ENCODE measurements around the gene SNRNP70. TPM values are rescaled to one million over a fixed set of nuclear protein-coding genes. Genes with fewer than 3 reads are reported as not detected.

The SNRNP70 gene
- total and polyA plus RNA-seq, 2 of the 13 experiments (the other 11 are each of a cell fraction or from before 2014, with no cell fraction given) = 150 to 210 TPM

GRCh38 chr19:49145573-49146407, 60.5 kb downstream of the SNRNP70 start (continued):
- no peak for TF ChIP-seq ZNF75D (CRISPR knock-in tag; IDR thresholded peaks at IDR 0.05; ENCODE audit: borderline replicate concordance)
- TF ChIP-seq AHDC1 (CRISPR knock-in tag; IDR thresholded peaks at IDR 0.05; ENCODE audit: borderline replicate concordance) = no peak
- no peak for TF ChIP-seq ZNF512B (CRISPR knock-in tag; IDR thresholded peaks at IDR 0.05; ENCODE audit: borderline replicate concordance)
- no peak for TF ChIP-seq ZNF615 (CRISPR knock-in tag; IDR thresholded peaks at IDR 0.05; ENCODE audit: borderline replicate concordance)
- TF ChIP-seq E2F1 (CRISPR knock-in tag; IDR thresholded peaks at IDR 0.05) = no peak
- 0 out of 2 replicates have a peak, but pooled peaks have one; percentile 67 for TF ChIP-seq ZNF44 (CRISPR knock-in tag; IDR thresholded peaks at IDR 0.05)
- TF ChIP-seq HOXA7 (CRISPR knock-in tag; IDR thresholded peaks at IDR 0.05) = no peak
- no peak for TF ChIP-seq ZBTB46 (CRISPR knock-in tag; IDR thresholded peaks at IDR 0.05; ENCODE audit: borderline replicate concordance)
- TF ChIP-seq HNRNPLL (IDR thresholded peaks at IDR 0.05; ENCODE audit: low read depth, low read length, poor library complexity, severe bottlenecking) = peak; percentile 30
- no peak for TF ChIP-seq ZNF784 (CRISPR knock-in tag; IDR thresholded peaks at IDR 0.05; ENCODE audit: borderline replicate concordance)
- TF ChIP-seq ZFP36L1 (CRISPR knock-in tag; IDR thresholded peaks at IDR 0.05) = no peak
